Prostate gland (tissue), 2 donors: ENCODE results near the gene RCAN2.

Experiments
- POLR2A ChIP-seq: fragments of 450-650 bp; IDR thresholded peaks from one replicate; pipeline ENCODE4 v1.6.1; 2016; ENCODE audit warnings: antibody characterized with exemption, mild to moderate bottlenecking
- TF ChIP-seq, protein P1 (sequence below), 4 experiments: fragments of 200-600 bp in 2 of 4; fragments of 450-650 bp in 2 of 4; sonication (generic) in 2 of 4; IDR thresholded peaks; 1 replicate in 3 of 4; 2 replicates in 1 of 4; pipeline ENCODE4 v1.5.1; 2016 to 2019; ENCODE audit warnings: antibody characterized with exemption in 4 of 4, mild to moderate bottlenecking in 2 of 4, moderate library complexity in 2 of 4

GRCh38 chr6:46246727-46247126, 244.5 kb downstream of the RCAN2 start:
- TF ChIP-seq, protein P1, sequence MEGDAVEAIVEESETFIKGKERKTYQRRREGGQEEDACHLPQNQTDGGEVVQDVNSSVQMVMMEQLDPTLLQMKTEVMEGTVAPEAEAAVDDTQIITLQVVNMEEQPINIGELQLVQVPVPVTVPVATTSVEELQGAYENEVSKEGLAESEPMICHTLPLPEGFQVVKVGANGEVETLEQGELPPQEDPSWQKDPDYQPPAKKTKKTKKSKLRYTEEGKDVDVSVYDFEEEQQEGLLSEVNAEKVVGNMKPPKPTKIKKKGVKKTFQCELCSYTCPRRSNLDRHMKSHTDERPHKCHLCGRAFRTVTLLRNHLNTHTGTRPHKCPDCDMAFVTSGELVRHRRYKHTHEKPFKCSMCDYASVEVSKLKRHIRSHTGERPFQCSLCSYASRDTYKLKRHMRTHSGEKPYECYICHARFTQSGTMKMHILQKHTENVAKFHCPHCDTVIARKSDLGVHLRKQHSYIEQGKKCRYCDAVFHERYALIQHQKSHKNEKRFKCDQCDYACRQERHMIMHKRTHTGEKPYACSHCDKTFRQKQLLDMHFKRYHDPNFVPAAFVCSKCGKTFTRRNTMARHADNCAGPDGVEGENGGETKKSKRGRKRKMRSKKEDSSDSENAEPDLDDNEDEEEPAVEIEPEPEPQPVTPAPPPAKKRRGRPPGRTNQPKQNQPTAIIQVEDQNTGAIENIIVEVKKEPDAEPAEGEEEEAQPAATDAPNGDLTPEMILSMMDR (IDR thresholded peaks at IDR 0.05) = no peak
- TF ChIP-seq POLR2A = no peak
